ENCODE measurements around the gene HDAC5.
"Not testable (repeated sequence)": the region's sequence is repeated elsewhere in the genome, so short reads cannot be mapped to it uniquely, and the experiment has no call there.

HDAC5 gene

DNA sequence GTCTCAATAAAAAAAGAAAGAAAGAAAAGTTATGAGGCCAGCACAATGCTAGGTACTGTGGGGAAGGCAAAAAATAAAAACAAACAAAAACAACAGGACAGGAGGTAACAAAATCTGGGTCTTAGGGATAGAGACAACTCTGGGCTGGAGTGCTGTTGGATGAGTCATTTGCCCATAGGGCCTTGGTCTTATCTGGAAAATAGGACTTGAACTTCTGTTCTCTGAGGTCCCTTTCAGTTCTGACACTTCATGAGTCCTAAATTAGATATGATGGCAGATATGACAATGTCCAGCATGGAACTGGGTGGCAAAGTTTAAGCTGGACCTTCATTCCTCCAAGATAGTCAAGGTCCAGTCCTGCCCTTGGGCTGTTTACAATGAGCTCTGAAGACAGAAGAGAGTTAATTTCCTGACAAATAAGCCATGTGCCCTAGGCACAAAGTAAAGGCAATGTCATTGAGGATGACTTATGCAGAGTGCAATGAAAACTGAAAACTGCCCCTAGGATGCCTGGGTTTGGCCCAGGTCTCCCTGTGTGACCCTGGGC is 8.9 kb upstream of the HDAC5 start:
- DNase-seq = no peak

DNA sequence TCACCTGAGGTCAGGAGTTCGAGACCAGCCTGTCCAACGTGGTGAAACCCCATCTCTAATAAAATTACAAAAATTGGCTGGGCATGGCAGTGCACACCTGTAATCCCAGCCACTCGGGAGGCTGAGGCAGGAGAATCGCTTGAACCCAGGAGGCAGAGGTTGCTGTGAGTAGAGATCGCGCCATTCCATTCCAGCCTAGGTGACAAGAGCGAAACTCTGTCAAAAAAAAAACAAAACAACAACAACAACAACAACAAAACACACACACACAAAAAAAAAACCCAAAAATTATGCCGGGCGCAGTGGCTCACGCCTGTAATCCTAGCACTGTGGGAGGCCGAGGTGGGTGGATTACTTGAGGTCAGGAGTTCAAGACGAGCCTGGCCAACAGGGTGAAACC is 7.9 kb upstream of the HDAC5 start:
- not testable (repeated sequence) for DNase-seq

DNA sequence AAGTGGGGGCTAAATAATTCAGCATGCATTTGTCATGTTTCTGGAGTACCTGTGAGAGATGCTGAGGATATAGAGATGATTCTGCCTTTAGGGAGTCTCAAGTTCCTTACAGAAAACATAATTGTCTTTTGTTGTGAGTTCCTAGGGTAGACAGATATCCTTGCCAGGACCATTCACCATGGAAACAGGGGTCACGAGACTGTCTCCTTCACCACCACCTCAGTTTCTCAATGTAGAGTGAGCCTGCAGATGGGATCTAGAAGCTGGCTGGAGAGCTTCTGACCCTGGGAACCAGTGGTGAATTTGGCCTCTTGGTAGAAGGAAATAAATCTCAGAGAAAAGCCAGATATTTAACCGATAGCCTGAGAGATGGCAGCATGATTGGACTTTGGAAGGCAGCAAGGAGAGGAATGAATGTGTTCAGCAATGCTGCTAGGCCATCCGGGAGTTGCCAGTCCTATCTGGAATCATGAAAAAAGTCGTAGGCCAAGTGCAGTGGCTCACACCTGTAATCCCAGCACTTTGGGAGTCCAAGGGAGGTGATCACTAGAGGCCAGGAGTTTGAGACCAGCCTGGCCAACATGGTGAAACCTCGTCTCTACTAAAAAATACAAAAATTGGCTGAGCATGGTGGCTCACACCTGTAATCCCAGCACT is 7.4 kb upstream of the HDAC5 start:
- DNase-seq = no peak

- no peak for DNase-seq
Measured at GRCh38 chr17:44128383-44128782, 4.9 kb upstream of the HDAC5 start.

DNA sequence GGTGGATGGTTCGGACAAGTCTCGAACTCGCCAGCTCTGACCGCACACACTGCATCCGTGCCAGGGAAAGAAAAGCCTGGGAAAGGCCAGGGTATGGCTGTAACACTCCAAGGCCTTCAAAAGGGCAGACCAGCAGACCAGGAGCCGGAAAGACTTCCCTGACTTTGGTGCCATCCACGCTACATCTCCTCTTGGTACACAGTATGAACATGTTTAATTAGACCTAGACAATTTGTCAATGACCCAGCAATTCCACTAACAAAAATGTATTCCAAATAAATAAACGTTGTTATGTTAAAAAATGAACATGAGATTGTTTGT is 637 bp upstream of the HDAC5 start:
- DNase-seq = no peak

GRCh38 chr17:44122816-44123355 is 555 bp downstream of the HDAC5 start:
- DNase-seq = peak in 2 of 14 donors; percentile 17 to 30

- DNase-seq = peak in 1 of 14 donors; percentile 13
Measured at GRCh38 chr17:44121997-44122815, 1.2 kb downstream of the HDAC5 start.

- peak in 1 of 14 donors; percentile 22 for DNase-seq
Measured at GRCh38 chr17:44120851-44121605, 2.4 kb downstream of the HDAC5 start.

- DNase-seq = not testable (repeated sequence)
Measured at GRCh38 chr17:44120281-44120680, 3.2 kb downstream of the HDAC5 start.

DNA sequence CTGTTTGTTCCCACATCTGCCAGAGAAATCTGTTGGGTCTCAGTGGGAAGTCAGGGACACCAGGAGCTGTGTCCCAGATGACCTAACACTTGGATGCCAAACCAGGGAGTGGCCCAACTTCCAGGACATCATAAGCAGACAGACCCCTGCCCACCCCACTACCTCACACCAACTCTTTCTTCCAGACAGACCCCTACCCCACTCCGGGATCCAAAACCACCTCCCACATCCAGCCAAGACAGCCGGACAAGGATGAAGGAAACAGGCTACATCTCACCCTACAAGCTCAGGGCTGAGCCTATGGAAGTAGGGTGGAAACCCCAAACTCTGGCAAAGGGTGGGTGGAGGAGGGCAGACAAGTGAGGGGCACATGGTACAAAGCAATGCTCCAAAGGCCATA is 3.6 kb downstream of the HDAC5 start:
- DNase-seq = no peak

- DNase-seq = no peak
Measured at GRCh38 chr17:44119062-44119461, 4.4 kb downstream of the HDAC5 start.

DNA sequence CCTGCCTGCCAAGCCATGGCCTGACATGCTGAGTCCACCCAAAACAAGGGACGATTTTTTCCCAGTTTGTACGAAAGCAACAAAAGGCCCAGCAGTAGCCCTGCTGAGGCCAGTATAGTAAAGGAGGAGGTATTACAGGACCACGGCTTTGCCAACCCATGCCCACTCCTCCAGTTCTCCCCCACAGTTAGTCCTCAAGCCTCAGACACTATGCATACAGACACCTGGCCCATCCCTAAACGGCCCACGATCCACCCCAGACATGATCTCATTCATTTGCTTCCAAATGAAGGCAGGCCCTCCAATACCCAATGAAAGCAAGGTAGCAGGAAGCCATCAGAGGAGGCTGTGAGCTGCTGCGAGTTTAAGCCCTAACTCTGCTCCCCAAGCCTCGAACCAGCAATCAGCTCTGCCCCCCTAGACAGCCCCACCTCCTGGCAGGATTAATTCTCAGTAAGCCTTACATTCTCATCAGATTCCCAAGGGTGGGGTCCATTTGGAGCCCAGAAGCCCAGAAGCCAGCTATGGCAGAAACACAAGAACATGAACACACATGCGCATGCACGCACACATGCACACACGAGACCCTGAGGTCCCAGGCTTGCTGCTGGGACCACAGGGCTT is 4.9 kb downstream of the HDAC5 start:
- no peak for DNase-seq

GRCh38 chr17:44117351-44117750 is 6.1 kb downstream of the HDAC5 start:
- DNase-seq = no peak

GRCh38 chr17:44115585-44116415 is 7.6 kb downstream of the HDAC5 start:
- DNase-seq = peak in 3 of 14 donors; percentile 22 to 28 (median 23)

GRCh38 chr17:44113868-44114840 is 9.3 kb downstream of the HDAC5 start:
- peak in 7 of 14 donors; percentile 14 to 50 (median 42) for DNase-seq

GRCh38 chr17:44113382-44113781 is 10.1 kb downstream of the HDAC5 start:
- DNase-seq = no peak

GRCh38 chr17:44112284-44113280 is 10.9 kb downstream of the HDAC5 start:
- DNase-seq = no peak

- no peak for DNase-seq
Measured at GRCh38 chr17:44111777-44112176, 11.7 kb downstream of the HDAC5 start.

All from C1 segment of cervical spinal cord (tissue), 14 donors.